ENCODE measurements around the gene CLTC.
"Not testable (repeated sequence)": the region's sequence is repeated elsewhere in the genome, so short reads cannot be mapped to it uniquely, and the experiment has no call there.

Gene CLTC

DNA sequence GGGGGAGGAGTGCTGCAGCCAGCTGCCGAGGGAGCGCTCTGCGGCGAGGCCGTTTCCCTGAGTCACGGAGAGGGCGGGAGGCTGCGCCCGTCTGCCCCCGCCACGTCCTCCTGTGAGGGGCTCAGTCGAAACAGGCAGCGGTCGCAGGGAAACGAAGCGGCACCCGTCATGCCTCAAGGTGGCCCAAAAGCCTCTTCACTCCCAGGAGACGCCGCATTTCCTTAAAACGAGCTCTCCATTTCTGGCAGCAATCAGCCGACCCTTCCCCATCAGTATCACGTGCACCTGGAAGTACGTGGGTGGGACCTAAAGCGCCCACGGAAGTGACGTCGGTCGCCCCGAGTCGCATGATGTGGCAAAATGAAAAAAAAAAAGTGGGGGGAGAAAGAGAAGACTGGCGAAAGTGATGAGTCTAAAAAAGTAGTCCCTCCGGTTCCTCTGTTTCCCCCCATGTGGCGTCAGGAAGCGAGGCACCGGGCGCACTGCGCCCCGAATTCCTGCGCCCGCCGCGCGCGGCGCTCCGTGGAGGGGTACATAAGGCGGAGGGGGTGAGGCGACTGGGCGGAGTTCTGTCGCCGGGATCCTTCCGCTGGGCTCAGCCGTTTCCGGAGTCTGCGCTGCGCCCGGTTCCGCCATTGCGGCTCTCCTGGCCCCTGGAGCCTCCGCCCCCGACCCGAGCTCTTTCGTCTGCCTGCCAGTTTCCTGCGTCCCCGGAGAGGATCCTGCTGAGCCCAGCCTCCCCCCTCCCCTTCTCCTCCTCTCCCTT lies at the start of gene CLTC:
Gene CLTC, plus strand, starts transcription at position 598 of the 766 bp plus-strand sequence. CDS start 237 bp downstream, outside the sequence.
- peak; percentile 90 for DNase-seq

DNA sequence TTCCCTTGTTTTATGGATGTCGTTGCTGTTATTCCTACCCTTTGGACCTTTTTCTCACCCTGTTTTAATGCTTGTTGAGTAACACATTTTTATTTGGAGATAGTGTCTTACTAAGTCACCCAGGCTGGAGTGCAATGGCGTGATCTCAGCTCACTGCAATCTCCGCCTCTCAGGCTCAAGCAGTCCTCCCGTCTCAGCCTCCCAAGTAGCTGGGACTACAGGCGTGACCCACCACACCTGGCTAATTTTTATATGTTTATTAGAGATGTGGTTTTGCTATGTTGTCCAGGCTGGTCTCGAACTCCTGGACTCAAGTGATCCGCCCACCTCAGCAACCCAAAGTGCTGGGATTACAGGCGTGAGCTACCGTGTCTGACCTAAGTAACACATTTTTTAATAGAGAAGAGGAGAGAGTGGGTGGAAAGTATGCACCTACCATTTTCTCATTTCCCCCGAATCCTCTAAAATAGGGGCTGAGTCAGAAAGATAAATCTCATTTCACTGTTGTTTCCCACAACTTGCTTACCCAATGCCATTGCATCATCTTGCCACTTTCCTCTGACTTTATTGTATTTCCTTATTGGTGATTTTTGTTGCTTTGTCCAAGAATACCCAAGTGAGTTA lies 47.3 kb upstream of the CLTC start:
- no peak for DNase-seq

DNA sequence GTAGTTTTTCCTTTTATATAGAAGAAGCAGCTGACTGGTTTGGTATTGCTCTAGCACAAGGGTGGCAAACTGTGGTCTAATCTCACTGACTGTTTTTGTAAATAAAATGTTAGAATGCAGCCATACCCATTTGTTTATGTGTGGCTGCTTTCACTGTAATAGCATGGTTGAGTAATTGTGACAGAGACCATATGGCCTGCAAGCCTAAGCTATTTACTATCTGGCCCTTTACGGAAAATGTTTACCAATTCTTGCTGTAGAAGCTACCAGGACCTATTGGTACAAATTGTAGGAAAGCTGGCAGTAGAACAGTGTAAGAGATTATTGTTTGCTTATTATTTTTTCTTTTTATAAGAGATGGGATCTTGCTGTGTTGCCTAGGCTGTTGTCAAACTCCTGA lies 35.5 kb upstream of the CLTC start:
- not testable (repeated sequence) for DNase-seq

DNA sequence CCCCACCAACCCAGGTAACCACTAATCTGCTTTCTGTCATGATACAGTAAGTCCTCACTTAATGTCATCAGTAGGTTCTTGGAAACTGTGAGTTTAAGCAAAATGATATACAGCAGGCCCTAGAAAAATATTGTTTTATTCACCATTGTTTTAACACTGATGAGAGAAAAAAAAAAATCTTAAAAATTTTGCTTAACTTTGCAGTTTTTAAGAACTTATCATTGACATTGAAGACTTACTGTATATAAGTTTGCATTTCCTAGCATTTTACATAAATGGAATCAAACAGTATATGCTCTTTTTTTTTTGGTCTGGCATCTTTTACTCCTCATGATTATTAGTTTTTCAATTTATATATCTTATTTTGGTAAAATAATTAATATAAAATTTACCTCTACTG lies 19.5 kb upstream of the CLTC start:
- DNase-seq: no peak

DNA sequence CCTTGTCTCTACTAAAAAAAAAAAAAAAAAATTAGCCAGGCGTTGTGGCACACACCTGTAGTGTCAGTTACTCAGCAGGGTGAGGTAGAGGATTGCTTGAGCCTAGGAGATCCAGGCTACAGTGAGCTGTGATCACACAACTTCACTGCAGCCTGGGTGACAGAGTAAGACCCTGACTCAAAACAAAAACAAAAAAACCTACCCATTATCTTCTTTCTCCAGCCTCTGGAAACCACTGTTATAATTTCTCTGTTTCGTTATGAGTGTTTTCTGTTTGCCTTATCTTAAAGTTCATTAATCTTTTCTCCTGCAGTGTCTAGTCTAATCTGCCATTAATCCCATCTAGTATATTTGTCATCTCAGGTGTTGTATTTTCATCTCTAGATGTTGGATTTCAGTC lies 18.6 kb upstream of the CLTC start:
- DNase-seq: no peak

DNA sequence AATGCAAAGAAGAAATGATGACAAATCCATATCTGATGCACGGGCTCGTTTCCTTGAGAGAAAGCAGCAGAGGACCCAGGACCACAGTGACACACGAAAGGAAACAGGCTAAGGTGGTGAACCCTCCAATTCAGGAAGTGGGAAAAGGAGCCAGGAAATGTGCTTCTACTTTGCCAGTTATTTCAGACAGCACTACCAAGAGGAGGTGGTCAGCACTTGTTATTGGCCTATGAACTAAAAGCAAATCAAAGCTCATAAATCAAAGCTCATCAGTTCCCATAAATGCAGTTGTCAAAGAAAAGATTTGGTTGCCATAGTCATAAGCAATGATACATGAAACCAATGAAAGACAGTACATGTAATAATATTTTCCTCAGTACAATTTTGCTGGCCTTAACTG lies 12.6 kb upstream of the CLTC start:
- DNase-seq: no peak

DNA sequence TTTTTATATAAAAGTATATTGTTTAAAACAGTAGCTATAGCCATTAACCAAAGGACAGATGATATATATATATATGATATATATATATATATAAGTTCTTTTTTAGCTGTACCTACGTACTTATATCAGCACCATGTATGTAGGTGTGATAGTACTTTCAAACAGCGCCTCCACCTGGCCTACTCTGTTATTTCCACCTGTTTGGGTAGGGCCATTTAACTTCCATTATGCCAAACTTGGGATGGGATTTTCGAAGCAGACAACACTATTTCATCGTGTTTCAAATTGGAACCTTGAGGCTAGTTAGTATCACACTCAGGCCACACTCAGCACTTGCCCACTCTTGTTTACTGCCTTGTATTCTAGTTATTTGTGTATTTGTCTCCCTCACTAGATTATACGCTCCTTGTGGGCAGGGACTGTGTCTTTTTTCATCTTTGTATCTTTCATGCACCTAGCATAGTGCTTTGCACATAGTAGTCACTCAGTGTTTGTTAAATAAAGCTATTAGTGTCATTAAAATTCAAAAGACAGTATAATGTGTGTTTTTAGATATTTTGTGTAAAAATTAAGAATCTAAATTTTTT lies 11.8 kb upstream of the CLTC start:
- DNase-seq: peak; percentile 13

DNA sequence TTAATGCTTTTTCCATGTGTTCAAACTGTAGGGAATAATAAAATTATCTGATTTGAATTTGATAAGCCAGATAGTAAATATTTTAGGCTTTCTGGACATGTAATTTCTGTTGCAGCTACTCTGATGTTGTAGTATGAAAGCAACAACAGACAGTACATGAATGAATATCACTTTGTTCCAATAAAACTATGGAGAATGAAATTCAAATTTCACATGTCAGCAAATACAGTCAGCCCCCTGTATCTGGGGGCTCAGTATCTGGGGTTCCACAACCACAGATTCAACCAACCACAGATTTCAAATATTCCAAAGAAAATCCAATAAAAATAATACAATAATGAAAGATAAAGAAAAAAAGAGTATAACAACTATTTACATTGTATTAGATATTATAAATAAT lies 8.2 kb upstream of the CLTC start:
- no peak for DNase-seq

DNA sequence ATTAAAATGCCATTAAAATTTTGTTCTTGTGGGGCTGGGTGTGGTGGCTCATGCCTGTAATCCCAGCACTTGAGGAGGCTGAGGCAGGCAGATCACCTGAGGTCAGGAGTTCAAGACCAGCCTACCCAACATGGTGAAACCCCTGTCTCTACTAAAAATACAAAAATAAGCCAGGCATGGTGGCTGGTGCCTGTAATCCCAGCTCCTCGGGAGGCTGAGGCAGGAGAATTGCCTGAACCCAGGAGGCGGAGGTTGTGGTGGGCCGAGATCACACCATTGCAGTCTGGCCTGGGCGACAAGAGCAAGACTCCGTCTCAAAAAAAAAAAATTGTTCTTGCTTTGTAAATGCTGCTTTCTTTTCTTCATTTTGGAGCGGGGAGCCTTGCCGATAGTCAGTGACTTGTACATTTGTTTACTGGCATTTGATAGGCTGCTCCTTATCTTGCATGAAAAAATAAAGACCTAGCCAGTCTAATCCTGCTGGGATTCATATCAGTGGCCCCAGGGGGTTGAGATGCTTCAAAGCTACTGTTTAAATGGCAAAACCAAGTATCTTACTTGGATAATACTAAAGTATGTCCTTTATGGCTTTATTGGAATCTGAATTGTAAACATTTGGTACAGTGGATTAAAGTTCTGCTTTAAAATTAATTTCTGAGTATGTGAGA lies 3.3 kb upstream of the CLTC start:
- DNase-seq: no peak

DNA sequence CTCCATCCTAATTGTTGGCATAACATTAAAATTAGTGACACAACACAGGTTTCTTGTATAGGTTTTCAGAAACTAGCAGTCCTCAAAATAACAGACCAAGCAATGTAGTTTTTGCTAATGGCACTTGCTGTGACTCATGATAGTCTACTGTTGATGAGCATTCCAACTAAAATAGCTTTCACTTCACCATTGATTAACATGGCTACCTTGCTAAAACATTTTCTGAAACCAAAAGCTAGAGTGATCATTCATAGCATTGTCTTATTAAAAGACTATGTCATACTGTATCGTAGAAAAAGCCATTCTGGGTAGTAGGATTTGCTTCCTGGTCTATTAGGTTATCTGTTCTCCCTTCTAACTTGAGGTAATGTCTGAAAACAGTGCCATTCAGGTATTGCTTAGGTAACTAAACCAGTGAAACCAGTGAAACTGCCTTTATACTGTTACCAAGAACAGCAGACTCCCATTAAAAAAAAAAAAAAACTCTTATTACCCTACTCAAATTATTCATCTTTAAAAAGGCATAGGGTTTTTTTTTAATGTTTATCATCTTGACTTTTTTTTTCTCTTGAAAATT lies 2.5 kb upstream of the CLTC start:
- no peak for DNase-seq

DNA sequence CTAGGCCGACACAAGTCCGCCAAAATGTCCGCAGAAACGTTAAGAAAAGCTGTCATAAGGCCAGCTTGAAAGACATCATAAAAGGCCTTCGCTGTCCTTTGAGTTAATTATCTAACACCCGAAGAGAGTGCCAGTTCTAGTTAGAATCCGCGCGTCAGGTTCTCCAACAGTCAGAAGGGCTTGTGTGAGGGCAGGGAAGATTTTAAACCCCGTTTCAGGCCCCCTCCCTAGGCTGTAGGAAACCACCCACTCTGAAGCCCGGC lies 729 bp upstream of the CLTC start:
- DNase-seq: no peak

DNA sequence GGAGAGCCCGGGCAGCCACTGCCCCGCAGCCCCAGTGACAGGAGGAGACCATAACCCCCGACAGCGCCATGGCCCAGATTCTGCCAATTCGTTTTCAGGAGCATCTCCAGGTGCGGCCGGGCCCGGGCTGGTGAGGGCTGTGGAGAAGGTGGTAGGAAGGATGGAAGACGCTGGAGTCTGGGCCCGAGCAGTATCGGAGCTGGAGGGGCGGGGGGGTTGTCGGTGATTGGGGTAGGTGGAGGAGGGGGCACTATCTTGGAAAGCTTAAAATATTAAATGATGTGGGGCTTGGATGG lies 317 bp downstream of the CLTC start:
- DNase-seq: no peak

DNA sequence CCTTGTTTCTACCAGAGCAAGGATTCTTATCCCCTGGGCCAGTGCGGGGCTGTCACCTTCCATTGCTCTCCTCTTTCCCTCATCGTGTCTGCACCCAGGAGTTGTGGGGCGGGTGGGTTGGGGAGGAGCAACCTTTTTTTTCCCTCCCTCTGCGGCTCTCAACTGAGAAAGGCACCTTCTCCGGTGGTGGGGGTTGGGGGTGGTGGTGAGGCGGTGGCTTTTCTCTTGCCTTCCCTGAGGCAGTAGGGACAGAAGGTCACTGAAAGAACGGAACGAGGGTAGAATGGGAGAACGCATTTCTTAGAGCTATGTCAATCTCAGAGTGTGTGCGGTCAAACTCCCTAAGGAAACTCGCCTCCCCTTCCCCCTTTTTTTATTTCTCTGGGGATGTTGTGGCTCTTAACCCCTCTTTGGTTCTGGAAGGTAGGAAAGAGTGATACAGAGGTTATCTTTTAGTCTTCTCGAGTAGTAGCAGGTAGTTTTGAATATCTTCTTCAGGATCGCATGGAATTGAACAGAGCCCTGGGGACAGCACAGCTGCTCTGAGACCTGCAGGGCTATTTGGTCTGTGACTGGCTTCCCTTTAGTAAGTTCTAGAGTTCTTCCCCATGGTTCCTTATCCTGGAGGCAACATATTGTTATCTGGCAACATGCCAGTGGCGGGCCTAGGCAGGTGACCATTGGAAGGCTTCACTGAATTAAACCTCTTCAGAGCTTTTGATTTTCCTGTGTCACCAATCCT lies 994 bp downstream of the CLTC start:
- peak; percentile 62 for DNase-seq

DNA sequence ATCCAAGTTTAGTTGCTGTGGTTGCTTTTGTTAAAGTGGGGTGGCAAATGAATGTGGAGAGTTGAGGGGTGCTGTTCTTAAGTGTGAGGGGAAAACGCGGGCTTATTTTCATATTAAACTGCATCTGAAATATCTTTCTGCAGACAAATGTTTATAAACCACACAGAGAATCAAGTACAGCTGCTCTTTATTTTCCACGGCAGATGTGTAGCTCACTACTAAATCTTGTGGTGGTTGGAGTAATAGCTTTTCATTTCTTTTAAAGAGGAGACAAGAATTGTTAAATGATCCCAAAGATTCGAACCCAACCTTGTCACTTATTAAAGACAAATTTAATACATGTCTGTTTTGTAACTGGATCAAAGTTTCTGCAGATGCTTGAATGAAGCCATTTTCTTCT lies 2.1 kb downstream of the CLTC start:
- DNase-seq: no peak

DNA sequence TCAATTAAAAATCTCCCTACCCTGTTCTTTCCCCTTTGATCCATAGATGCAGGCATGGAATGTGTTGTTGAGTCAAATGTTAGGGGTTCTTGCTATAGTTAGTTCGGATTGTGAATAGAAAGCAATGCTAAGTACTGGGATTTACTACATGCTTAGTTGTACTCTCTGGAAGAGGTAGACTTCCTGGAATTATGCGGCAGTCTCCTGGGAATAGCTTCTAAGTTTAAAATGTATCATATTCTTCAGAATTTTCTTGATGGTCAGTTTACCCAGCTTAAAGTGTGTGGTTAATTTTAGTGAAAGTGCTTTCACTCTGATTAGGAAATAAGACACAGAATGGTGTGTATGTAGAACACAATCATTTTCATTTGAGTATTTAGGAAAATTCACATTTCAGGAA lies 3.5 kb downstream of the CLTC start:
- no peak for DNase-seq

DNA sequence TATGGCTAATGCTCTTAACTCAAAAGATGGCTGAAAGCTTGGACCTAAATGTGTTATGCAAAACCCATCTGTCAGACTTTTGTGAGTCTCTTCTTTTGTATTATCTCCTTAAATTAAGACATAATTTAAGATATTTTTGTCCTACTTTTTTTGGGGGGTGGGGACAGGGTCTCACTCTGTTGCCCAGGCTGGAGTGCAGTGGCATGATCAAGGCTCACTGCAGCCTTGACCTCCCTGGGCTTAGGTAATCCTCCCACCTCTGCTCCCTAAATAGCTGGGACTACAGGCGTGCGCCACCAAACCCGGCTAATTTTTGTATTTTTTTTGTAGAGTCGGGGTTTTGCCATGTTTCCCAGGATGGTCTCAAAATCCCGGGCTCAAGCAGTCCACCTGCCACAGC lies 7.1 kb downstream of the CLTC start:
- no peak for DNase-seq

DNA sequence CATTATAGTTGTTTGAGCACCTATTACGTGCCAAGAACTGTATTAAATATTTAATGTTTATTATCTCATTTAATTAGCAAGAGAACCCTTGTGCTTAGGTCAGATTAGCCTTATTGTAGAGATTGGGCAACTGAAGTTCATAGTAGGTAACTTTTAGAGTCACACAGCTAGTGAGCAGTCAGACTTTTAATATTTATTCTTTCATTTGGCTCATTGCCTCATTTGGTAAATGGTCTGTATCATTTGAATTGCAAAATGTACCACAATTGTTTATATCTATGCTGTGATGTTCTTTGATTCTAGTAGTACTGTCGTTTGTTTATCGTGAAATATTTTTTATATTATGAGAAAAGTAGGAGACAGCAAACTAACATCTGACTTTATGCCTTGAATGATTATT lies 7.6 kb downstream of the CLTC start:
- DNase-seq: no peak

DNA sequence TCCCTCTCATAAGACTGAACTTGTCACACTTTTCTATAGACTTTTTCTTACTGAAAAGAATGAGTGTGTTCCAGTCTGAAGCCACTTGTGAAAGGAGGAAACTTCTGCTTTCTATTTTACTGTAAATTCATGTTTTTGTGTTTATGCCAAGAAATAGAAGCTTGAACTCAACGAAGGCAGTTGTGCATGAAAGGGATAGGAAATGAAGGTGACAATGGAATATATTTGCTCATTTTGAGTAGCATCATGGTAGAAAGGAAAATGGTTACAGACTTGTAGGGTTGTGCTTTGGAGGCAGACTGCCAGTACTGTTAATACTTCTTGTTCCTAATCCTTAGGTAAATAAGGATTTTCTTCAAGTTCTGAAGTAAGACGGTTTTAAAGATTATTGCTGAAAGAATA lies 8.1 kb downstream of the CLTC start:
- DNase-seq: no peak

DNA sequence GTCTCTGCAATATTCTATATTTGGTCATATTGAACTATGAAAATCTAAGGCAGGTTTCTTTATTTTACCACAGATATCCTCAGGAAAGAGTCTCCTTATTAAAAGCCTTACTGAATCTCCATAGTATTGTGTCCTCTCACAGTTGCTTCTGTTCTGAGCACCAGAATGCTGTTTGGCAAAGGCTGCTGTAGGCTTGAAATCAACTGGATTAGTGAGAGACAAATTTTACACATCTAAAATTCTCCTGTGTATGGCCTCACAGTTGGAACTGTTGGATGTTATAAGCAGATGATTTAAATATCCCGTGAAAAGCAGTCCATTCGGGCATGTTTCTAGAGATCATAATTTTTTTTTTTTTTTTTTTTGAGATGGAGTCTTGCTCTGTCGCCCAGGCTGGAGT lies 9.5 kb downstream of the CLTC start:
- no peak for DNase-seq

DNA sequence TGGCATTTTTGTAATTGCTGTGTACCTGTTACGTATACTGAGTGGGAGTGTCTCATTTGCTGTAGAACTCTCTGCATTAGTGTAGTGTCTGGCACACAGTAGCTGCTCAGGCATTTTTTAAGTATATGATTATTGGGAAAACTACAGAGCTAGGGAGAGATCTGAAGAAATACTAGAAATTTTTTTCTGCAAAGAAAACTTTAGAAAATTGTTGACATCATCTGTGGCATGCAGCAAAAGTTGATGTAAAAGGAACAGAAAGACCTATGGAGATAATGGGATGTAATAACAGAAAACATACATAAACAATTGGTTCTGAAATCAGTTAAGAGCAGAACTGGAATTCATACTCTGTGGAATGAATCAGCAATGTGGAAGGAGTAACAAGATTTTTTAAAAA lies 11.6 kb downstream of the CLTC start:
- no peak for DNase-seq

DNA sequence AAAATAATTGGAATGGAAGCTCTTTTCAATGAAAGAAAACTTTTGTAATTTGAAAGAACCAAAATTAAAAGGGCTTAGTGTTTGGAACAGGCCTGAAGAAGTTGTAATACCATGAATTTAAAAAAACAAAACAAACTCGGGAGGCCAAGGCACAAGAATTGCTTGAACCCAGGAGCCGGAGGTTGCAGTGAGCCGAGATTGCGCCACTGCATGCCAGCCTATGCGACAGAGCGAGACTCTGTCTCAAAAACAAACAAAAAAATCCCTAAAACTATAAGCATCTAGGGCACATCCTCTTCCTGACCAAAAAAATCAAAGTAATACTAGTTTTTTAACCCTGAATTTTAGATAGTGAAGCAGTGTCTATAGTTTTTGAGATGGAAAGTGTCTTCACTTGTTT lies 12.7 kb downstream of the CLTC start:
- no peak for DNase-seq

DNA sequence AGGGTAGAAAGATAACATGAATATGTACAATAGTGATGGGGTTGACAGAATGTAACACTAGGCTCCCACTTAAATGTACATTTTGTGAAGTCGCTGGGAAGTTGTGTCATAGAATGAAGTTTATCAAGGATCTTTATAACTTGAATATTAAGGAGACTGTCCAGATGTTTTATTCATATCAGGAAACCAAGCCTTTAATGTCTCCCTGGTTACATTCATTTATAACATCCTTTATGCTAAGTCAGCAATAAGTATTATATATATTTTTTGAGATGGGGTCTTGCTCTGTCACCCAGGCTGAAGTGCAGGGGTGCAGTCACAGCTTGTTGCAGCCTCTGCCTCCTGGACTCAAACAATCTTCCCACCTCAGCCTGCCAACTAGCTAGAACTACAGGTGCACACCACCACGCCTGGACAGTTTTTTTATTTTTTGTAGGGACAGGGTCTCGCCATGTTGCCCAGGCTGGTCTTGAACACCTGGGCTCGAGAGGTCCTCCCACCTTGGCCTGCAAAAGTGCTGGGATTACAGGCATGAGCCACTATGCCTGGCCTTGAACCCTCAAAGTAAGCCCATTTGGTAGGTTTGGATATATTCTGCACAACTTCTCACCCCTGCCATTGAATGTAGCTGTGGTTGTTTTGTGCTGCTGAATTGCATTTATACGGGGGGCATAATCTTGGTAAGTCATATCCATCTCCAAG lies 14.1 kb downstream of the CLTC start:
- no peak for DNase-seq

All from CD4-positive, alpha-beta T cell treated with Interleukin-6 for 4 hours (primary cell).